IMR-90 (cell line): ENCODE data around the gene COX11. TPM values are rescaled to one million over a fixed set of nuclear protein-coding genes. Genes with fewer than 3 reads are reported as not detected.

Experiments
- ATAC-seq: fragments of 200-7000 bp; cut with Tn5 transposase; 2 replicates; pipeline ENCODE4 v1.9.1; 2020; ENCODE audit warnings: low read depth, mild to moderate bottlenecking, moderate library complexity
- BruUV-seq: library from RNA; stranded (reverse); fragments of 400-500 nt; replicated peaks from 2 replicates; lab custom pipeline; 2021; lab: Mats Ljungman, UMichigan
- CTCF ChIA-PET: fragments of 300-600 bp; formaldehyde crosslinking; extraction: SDS; loops from one replicate; lab custom pipeline; 2021; ENCODE audit warnings: antibody characterized with exemption; lab: Yijun Ruan, JAX
- POLR2A ChIA-PET: fragments of 300-600 bp; sonication (Branson Sonifier 250); formaldehyde crosslinking; loops from one replicate; lab custom pipeline; 2022; ENCODE audit warnings: antibody characterized with exemption; ENCODE audit not compliant: unreplicated experiment; lab: Charles Lee
- DNase-seq: peaks from one replicate; pipeline ENCODE4 v3.0.0; 2013
- H2AFZ ChIP-seq: replicated peaks from 2 replicates; pipeline ENCODE3; 2013; ENCODE audit warnings: low read length, mild to moderate bottlenecking; ENCODE audit not compliant: poor library complexity
- H2AK5ac ChIP-seq: 2 replicates; pipeline ENCODE4 v1.6.1; 2013; ENCODE audit warnings: low read depth, low read length, inconsistent platforms
- H2AK9ac ChIP-seq: replicated peaks from 2 replicates; pipeline ENCODE3; 2013; ENCODE audit warnings: mild to moderate bottlenecking, low read depth, low read length, moderate library complexity; ENCODE audit not compliant: poor library complexity
- H2BK120ac ChIP-seq: 2 replicates; pipeline ENCODE4 v1.6.1; 2013; ENCODE audit warnings: low read depth, low read length, inconsistent platforms
- H2BK15ac ChIP-seq: 3 replicates; pipeline ENCODE4 v1.6.1; 2013; ENCODE audit warnings: low read depth, low read length, inconsistent platforms
- H2BK20ac ChIP-seq: 2 replicates; pipeline ENCODE4 v1.6.1; 2013; ENCODE audit warnings: low read depth, mild to moderate bottlenecking, inconsistent platforms, low read length, moderate library complexity
- H2BK5ac ChIP-seq: 2 replicates; pipeline ENCODE4 v1.6.1; 2013; ENCODE audit warnings: mild to moderate bottlenecking, low read depth, low read length, inconsistent platforms; ENCODE audit not compliant: poor library complexity, severe bottlenecking
- H3K14ac ChIP-seq: replicated peaks from 2 replicates; pipeline ENCODE4 v1.6.1; 2013; ENCODE audit warnings: low read depth, low read length, inconsistent platforms
- H3K18ac ChIP-seq: 2 replicates; pipeline ENCODE4 v1.6.1; 2013; ENCODE audit warnings: low read depth, low read length, control low read depth
- H3K23ac ChIP-seq: 2 replicates; pipeline ENCODE4 v1.6.1; 2013; ENCODE audit warnings: low read depth, low read length, inconsistent platforms
- H3K27ac ChIP-seq: 2 replicates; pipeline ENCODE4 v1.5.1; 2013; ENCODE audit warnings: mild to moderate bottlenecking, control low read depth, low read length; ENCODE audit not compliant: insufficient read depth
- H3K27me3 ChIP-seq: 2 replicates; pipeline ENCODE4 v1.6.1; 2013; ENCODE audit warnings: low read length; ENCODE audit not compliant: control insufficient read depth, insufficient read depth
- H3K36me3 ChIP-seq: 2 replicates; pipeline ENCODE4 v1.6.1; 2013; ENCODE audit warnings: low read length, mixed read lengths; ENCODE audit not compliant: control insufficient read depth, insufficient read depth
- H3K4ac ChIP-seq: 2 replicates; pipeline ENCODE4 v1.6.1; 2013; ENCODE audit warnings: low read depth, low read length, inconsistent platforms
- H3K4me1 ChIP-seq: 2 replicates; pipeline ENCODE4 v1.6.1; 2013; ENCODE audit warnings: low read length, mixed read lengths; ENCODE audit not compliant: control insufficient read depth, insufficient read depth
- H3K4me2 ChIP-seq: 2 replicates; pipeline ENCODE4 v1.6.1; 2013; ENCODE audit warnings: low read depth, mild to moderate bottlenecking, control low read depth, low read length, moderate library complexity
- H3K4me3 ChIP-seq: 2 replicates; pipeline ENCODE4 v1.5.1; 2013; ENCODE audit warnings: low read depth, mild to moderate bottlenecking, control low read depth, low read length, moderate library complexity; ENCODE audit not compliant: insufficient read depth
- H3K56ac ChIP-seq: 2 replicates; pipeline ENCODE4 v1.6.1; 2013; ENCODE audit warnings: low read length, inconsistent platforms; ENCODE audit not compliant: insufficient read depth; ENCODE audit errors: extremely low read depth
- H3K79me1 ChIP-seq, 2 experiments: 2 replicates each; pipeline ENCODE4 v1.6.1; 2013; ENCODE audit warnings: low read length in 2 of 2, inconsistent platforms in 1 of 2, low read depth in 1 of 2
- H3K9ac ChIP-seq: 2 replicates; pipeline ENCODE4 v1.6.1; 2013; ENCODE audit warnings: low read depth, low read length, control low read depth
- H3K9me1 ChIP-seq: 2 replicates; pipeline ENCODE4 v1.6.1; 2013; ENCODE audit warnings: low read length, inconsistent platforms; ENCODE audit not compliant: insufficient read depth
- H3K9me3 ChIP-seq: 2 replicates; pipeline ENCODE4 v1.6.1; 2013; ENCODE audit warnings: low read length; ENCODE audit not compliant: control insufficient read depth, insufficient read depth
- H4K20me1 ChIP-seq: 2 replicates; pipeline ENCODE4 v1.6.1; 2013; ENCODE audit warnings: low read length, inconsistent platforms; ENCODE audit not compliant: insufficient read depth
- H4K5ac ChIP-seq: 2 replicates; pipeline ENCODE4 v1.6.1; 2013; ENCODE audit warnings: mild to moderate bottlenecking, low read depth, low read length, control low read depth
- H4K8ac ChIP-seq, 2 experiments: 2 replicates each; pipeline ENCODE4 v1.6.1; 2013; ENCODE audit warnings: low read depth in 2 of 2, low read length in 2 of 2, control low read depth in 1 of 2, inconsistent platforms in 1 of 2
- H4K91ac ChIP-seq: 2 replicates; pipeline ENCODE4 v1.6.1; 2013; ENCODE audit warnings: low read depth, low read length, inconsistent platforms; ENCODE audit not compliant: insufficient read depth
- CHD1 ChIP-seq: IDR thresholded peaks from 2 replicates; pipeline ENCODE4 v1.6.1; 2012; ENCODE audit warnings: low read depth, low read length, improper control_type of control experiment
- NFE2L2 ChIP-seq: fragments of 150-350 bp; IDR thresholded peaks from 2 replicates; pipeline ENCODE4 v1.6.1; 2016; ENCODE audit warnings: low read depth, mild to moderate bottlenecking, low read length
- RCOR1 ChIP-seq: IDR thresholded peaks from 2 replicates; pipeline ENCODE4 v1.6.1; 2012; ENCODE audit warnings: mild to moderate bottlenecking, low read length, improper control_type of control experiment; ENCODE audit not compliant: insufficient replicate concordance
- RFX5 ChIP-seq: IDR thresholded peaks from 2 replicates; pipeline ENCODE4 v1.8.0; 2012; ENCODE audit warnings: low read depth, mild to moderate bottlenecking, low read length, moderate library complexity
- WGBS, 2 experiments: methylation state at CpG; one replicate each; pipeline versions ENCODE4 v1.1.5 to v1.1.7; 2013; ENCODE audit warnings: missing lambda C conversion rate in 2 of 2; ENCODE audit not compliant: insufficient read length in 1 of 2; ENCODE audit errors: extremely low coverage in 2 of 2; 5-methylcytosine and 5-hydroxymethylcytosine counted together
- dilution Hi-C: fragments of 300-500 bp; cut with HindIII; formaldehyde crosslinking; loops from one replicate; pipeline ENCODE4 v1.14.3; 2018; ENCODE audit warnings: low sequenced_read_pairs; ENCODE audit not compliant: unreplicated experiment
- in situ Hi-C: fragments of 300-500 bp; cut with MboI; formaldehyde crosslinking; loops from 3 replicates; pipeline ENCODE4 v1.14.3; 2019; ENCODE audit warnings: low sequenced_read_pairs, inconsistent platforms, mixed read lengths
- intact Hi-C: fragments of 100-400 bp; cut with micrococcal nuclease; formaldehyde crosslinking; loops from 2 replicates; pipeline ENCODE4 v1.10.0; 2022
- polyA plus RNA-seq, 3 experiments: library from polyadenylated mRNA; depleted of rRNA; stranded (reverse); fragments of >200 nt; gene quantifications; 2 replicates each; pipeline ENCODE4 v1.2.3, GENCODE V29; 2012; ENCODE audit warnings: low replicate concordance in 1 of 3
- total RNA-seq: library from RNA; depleted of rRNA; stranded (reverse); fragments of >200 nt; gene quantifications from 2 replicates; pipeline ENCODE4 v1.2.3, GENCODE V29; 2012

The COX11 gene
- total and polyA plus RNA-seq, 2 of the 4 experiments (the other 2 are of a cell fraction): 23.6 to 29.4 TPM

DNA sequence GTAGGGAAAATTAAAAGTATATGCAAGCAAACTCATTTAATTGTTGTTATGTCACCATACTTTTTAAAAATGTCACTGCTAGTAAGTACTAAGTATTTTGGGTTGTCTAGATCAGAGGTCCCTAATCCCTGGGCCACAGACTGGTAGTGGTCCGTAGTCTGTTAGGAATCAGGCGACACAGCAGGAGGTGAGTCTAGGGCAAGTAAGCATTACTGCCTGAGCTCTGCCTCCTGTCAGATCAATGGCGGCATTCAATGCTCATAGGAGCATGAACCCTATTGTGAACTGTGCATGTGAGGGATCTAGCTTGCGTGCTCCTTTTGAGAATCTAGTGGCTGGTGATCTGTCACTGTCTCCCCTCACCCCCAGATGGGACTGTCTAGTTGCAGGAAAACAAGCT is 21.7 kb upstream of the COX11 start:
- Histone ChIP-seq H3K9ac (no peak overlapping the region), H2BK20ac (no peak overlapping the region), H2BK120ac (no peak overlapping the region), H2AK9ac (no peak overlapping the region), H3K36me3 (peaks cover 2% of the 10 kb centered on the region; the same call in 1 of the 2 replicates), H3K4me3 (no peak overlapping the region), H3K27ac (no peak overlapping the region), H3K18ac (no peak overlapping the region), H4K5ac (no peak overlapping the region), H3K4me2 (no peak overlapping the region), H3K27me3 (no peaks in the 10 kb centered on the region), H3K23ac (no peak overlapping the region), H4K91ac (no peak overlapping the region), H3K14ac (no peak overlapping the region), H3K4me1 (no peaks in the 10 kb centered on the region), H3K9me3 (no peaks in the 10 kb centered on the region), H3K56ac (no peak overlapping the region), H3K9me1 (no peaks in the 10 kb centered on the region), H3K4ac (no peak overlapping the region), H2AK5ac (no peak overlapping the region), H3K79me1 (no peaks in the 10 kb centered on the region; a peak in 1 of 4 replicates), H2BK15ac (no peak overlapping the region), H2BK5ac (no peak overlapping the region), H2AFZ (no peak overlapping the region), H4K20me1 (no peaks in the 10 kb centered on the region; the same call in 1 of the 2 replicates), H4K8ac (no peak overlapping the region)
- TF ChIP-seq NFE2L2: no peak
- no peak for TF ChIP-seq RFX5
- no peak for TF ChIP-seq RCOR1
- TF ChIP-seq CHD1: no peak
- intact Hi-C loops (no loop called here), in situ Hi-C loops (loop anchor here (5.0 kb wide), 1 partner anchor 312 kb away; no protein-coding TSS in a partner anchor), dilution Hi-C loops (no loop called here)
- no TSS peak for BruUV-seq
- DNase-seq (no peak), ATAC-seq (no peak)
- POLR2A ChIA-PET: no interaction called here
- CTCF ChIA-PET: no interaction called here
- WGBS, 2 experiments: no CpG with 5 or more reads among the region's 4 CpGs
